Measurements from ENCODE around the gene FOXQ1.

DNA sequence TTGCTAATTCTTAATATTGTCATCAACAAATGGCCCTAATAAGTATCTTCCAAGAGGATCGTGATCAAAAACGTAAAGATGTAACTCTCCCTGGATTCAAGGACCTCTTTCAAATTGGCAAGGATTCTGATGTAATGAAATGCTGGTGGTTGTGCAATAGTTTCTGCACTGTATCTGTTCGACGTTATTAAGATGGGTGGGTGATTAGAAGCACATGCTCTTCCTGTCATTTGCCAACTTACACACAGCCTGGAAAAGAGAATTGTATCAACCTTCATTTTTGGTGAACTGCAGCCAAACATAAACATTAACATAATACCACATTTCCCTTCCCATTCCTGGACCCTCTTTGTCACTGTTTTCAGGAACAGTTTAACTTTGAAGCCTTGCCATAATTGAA is 9.8 kb downstream of the FOXQ1 start:
- TF ChIP-seq, protein P1, sequence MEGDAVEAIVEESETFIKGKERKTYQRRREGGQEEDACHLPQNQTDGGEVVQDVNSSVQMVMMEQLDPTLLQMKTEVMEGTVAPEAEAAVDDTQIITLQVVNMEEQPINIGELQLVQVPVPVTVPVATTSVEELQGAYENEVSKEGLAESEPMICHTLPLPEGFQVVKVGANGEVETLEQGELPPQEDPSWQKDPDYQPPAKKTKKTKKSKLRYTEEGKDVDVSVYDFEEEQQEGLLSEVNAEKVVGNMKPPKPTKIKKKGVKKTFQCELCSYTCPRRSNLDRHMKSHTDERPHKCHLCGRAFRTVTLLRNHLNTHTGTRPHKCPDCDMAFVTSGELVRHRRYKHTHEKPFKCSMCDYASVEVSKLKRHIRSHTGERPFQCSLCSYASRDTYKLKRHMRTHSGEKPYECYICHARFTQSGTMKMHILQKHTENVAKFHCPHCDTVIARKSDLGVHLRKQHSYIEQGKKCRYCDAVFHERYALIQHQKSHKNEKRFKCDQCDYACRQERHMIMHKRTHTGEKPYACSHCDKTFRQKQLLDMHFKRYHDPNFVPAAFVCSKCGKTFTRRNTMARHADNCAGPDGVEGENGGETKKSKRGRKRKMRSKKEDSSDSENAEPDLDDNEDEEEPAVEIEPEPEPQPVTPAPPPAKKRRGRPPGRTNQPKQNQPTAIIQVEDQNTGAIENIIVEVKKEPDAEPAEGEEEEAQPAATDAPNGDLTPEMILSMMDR (IDR thresholded peaks at IDR 0.05): no peak
- no peak for TF ChIP-seq POLR2AphosphoS5 (IDR thresholded peaks at IDR 0.05; ENCODE audit: low read depth, low read length)

Measured in Panc1 (cell line).